ENCODE results near the gene WDR55. TPM values are rescaled to one million over a fixed set of nuclear protein-coding genes. Genes with fewer than 3 reads are reported as not detected.
A peak's percentile ranks its signal among the peaks of the same experiment; 100 is the strongest.

The WDR55 gene
- total and polyA plus RNA-seq, 2 of the 13 experiments (the other 11 are each of a cell fraction or from before 2014, with no cell fraction given) = 17.7 to 18.2 TPM

DNA sequence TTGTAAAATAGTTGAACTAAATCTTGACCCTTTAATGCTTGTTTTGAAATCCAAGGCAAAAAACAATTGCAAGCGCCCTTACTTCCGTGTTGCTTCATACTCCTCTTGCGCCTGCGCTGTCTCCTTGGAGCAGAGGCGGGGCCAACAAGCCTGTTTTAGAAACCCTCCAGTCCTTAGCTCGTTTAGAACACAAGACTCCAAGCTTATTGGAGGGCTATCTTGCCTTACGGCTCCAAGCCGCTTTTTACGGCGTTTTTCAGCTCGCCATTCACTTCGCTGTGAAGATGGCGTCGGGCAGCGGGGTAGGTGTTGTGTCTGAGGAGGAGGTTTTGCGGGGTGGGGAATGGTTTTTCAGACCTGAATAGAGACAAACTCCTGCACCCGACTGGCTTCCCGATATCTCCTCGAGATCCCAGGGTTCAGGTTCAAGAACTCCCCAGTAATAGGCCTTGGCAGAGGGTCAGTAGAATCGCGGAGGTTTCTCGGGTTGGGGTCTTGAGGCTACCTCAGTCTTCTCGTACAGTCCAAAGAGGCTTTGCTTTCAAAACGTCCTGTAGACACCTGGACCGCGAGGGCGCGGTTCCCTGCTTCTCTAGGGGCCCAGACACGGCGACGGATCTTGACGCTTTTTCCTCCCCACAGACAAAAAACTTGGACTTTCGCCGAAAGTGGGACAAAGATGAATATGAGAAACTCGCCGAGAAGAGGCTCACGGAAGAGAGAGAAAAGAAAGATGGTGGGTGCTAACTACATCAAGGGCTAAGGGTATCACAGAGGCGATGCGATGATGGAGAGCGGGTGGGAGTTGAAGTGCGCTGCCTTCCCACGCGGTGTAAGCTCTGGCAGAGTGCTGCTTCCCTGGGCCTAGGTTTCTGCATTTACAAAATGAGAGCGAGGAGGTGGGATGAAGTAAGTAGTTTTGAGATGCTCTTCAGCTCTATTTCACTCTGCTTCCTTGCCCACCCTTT lies 35.8 kb downstream of the WDR55 start, which contains the start of gene ZMAT2 (continued):
- TF ChIP-seq NONO (IDR thresholded peaks at IDR 0.05) (no peak), NONO (CRISPR knock-in tag; conservative IDR thresholded peaks at IDR 0.05) (peak; percentile 48; the same call in 1 of the 2 replicates), MEF2D (CRISPR knock-in tag; IDR thresholded peaks at IDR 0.05) (peak; percentile 71), ZSCAN31 (CRISPR knock-in tag; IDR thresholded peaks at IDR 0.05; ENCODE audit: low read depth) (0 out of 2 replicates have a peak, but pooled peaks have one; percentile 30), HMG20B (CRISPR knock-in tag; conservative IDR thresholded peaks at IDR 0.05) (no peak), ZNF841 (CRISPR knock-in tag; IDR thresholded peaks at IDR 0.05; ENCODE audit: borderline replicate concordance) (no peak), SOX6 (IDR thresholded peaks at IDR 0.05) (no peak), SOX6 (CRISPR knock-in tag; IDR thresholded peaks at IDR 0.05) (0 out of 2 replicates have a peak, but pooled peaks have one; percentile 29), YEATS2 (CRISPR knock-in tag; IDR thresholded peaks at IDR 0.05; ENCODE audit: borderline replicate concordance) (peak; percentile 83; the same call in 1 of the 2 replicates), KDM5A (IDR thresholded peaks at IDR 0.05; ENCODE audit: borderline replicate concordance, low read length) (peak; percentile 98), NR2F2 (IDR thresholded peaks at IDR 0.05; ENCODE audit: borderline replicate concordance, low read depth) (peak; percentile 68), RXRB (CRISPR knock-in tag; IDR thresholded peaks at IDR 0.05; ENCODE audit: borderline replicate concordance) (peak; percentile 58), ZFP1 (CRISPR knock-in tag; IDR thresholded peaks at IDR 0.05) (0 out of 2 replicates have a peak, but pooled peaks have one; percentile 28), FOXK2 (IDR thresholded peaks at IDR 0.05) (peak; percentile 59; the same call in 1 of the 2 replicates), ZSCAN21 (CRISPR knock-in tag; IDR thresholded peaks at IDR 0.05; ENCODE audit: borderline replicate concordance) (0 out of 2 replicates have a peak, but pooled peaks have one; percentile 22)
- TF ChIP-seq, protein P1, sequence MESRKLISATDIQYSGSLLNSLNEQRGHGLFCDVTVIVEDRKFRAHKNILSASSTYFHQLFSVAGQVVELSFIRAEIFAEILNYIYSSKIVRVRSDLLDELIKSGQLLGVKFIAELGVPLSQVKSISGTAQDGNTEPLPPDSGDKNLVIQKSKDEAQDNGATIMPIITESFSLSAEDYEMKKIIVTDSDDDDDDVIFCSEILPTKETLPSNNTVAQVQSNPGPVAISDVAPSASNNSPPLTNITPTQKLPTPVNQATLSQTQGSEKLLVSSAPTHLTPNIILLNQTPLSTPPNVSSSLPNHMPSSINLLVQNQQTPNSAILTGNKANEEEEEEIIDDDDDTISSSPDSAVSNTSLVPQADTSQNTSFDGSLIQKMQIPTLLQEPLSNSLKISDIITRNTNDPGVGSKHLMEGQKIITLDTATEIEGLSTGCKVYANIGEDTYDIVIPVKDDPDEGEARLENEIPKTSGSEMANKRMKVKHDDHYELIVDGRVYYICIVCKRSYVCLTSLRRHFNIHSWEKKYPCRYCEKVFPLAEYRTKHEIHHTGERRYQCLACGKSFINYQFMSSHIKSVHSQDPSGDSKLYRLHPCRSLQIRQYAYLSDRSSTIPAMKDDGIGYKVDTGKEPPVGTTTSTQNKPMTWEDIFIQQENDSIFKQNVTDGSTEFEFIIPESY (CRISPR knock-in tag; IDR thresholded peaks at IDR 0.05) = no peak
- TF ChIP-seq, protein P2, sequence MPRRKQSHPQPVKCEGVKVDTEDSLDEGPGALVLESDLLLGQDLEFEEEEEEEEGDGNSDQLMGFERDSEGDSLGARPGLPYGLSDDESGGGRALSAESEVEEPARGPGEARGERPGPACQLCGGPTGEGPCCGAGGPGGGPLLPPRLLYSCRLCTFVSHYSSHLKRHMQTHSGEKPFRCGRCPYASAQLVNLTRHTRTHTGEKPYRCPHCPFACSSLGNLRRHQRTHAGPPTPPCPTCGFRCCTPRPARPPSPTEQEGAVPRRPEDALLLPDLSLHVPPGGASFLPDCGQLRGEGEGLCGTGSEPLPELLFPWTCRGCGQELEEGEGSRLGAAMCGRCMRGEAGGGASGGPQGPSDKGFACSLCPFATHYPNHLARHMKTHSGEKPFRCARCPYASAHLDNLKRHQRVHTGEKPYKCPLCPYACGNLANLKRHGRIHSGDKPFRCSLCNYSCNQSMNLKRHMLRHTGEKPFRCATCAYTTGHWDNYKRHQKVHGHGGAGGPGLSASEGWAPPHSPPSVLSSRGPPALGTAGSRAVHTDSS (CRISPR knock-in tag; conservative IDR thresholded peaks at IDR 0.05) = no peak
- TF ChIP-seq, protein P3, sequence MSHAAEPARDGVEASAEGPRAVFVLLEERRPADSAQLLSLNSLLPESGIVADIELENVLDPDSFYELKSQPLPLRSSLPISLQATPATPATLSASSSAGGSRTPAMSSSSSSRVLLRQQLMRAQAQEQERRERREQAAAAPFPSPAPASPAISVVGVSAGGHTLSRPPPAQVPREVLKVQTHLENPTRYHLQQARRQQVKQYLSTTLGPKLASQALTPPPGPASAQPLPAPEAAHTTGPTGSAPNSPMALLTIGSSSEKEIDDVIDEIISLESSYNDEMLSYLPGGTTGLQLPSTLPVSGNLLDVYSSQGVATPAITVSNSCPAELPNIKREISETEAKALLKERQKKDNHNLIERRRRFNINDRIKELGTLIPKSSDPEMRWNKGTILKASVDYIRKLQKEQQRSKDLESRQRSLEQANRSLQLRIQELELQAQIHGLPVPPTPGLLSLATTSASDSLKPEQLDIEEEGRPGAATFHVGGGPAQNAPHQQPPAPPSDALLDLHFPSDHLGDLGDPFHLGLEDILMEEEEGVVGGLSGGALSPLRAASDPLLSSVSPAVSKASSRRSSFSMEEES (CRISPR knock-in tag; IDR thresholded peaks at IDR 0.05) = no peak
- TF ChIP-seq, protein P4, sequence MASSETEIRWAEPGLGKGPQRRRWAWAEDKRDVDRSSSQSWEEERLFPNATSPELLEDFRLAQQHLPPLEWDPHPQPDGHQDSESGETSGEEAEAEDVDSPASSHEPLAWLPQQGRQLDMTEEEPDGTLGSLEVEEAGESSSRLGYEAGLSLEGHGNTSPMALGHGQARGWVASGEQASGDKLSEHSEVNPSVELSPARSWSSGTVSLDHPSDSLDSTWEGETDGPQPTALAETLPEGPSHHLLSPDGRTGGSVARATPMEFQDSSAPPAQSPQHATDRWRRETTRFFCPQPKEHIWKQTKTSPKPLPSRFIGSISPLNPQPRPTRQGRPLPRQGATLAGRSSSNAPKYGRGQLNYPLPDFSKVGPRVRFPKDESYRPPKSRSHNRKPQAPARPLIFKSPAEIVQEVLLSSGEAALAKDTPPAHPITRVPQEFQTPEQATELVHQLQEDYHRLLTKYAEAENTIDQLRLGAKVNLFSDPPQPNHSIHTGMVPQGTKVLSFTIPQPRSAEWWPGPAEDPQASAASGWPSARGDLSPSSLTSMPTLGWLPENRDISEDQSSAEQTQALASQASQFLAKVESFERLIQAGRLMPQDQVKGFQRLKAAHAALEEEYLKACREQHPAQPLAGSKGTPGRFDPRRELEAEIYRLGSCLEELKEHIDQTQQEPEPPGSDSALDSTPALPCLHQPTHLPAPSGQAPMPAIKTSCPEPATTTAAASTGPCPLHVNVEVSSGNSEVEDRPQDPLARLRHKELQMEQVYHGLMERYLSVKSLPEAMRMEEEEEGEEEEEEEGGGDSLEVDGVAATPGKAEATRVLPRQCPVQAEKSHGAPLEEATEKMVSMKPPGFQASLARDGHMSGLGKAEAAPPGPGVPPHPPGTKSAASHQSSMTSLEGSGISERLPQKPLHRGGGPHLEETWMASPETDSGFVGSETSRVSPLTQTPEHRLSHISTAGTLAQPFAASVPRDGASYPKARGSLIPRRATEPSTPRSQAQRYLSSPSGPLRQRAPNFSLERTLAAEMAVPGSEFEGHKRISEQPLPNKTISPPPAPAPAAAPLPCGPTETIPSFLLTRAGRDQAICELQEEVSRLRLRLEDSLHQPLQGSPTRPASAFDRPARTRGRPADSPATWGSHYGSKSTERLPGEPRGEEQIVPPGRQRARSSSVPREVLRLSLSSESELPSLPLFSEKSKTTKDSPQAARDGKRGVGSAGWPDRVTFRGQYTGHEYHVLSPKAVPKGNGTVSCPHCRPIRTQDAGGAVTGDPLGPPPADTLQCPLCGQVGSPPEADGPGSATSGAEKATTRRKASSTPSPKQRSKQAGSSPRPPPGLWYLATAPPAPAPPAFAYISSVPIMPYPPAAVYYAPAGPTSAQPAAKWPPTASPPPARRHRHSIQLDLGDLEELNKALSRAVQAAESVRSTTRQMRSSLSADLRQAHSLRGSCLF (CRISPR knock-in tag; IDR thresholded peaks at IDR 0.05; ENCODE audit: borderline replicate concordance) = no peak

All from HepG2 (cell line).